GM18502 (cell line): ENCODE measurements around the gene ANGPTL4.
"Not testable (repeated sequence)": the region's sequence is repeated elsewhere in the genome, so short reads cannot be mapped to it uniquely, and the experiment has no call there.

Source experiments
- ATAC-seq: cut with Tn5 transposase; IDR thresholded peaks from one replicate; pipeline ENCODE4 v1.9.1; 2021; ENCODE audit warnings: mild to moderate bottlenecking; ENCODE audit not compliant: unreplicated experiment, poor library complexity

ANGPTL4 gene

GRCh38 chr19:8333767-8334457 is 30.0 kb upstream of the ANGPTL4 start:
- no peak for ATAC-seq

GRCh38 chr19:8334458-8335342 is 29.3 kb upstream of the ANGPTL4 start:
- ATAC-seq = no peak

DNA sequence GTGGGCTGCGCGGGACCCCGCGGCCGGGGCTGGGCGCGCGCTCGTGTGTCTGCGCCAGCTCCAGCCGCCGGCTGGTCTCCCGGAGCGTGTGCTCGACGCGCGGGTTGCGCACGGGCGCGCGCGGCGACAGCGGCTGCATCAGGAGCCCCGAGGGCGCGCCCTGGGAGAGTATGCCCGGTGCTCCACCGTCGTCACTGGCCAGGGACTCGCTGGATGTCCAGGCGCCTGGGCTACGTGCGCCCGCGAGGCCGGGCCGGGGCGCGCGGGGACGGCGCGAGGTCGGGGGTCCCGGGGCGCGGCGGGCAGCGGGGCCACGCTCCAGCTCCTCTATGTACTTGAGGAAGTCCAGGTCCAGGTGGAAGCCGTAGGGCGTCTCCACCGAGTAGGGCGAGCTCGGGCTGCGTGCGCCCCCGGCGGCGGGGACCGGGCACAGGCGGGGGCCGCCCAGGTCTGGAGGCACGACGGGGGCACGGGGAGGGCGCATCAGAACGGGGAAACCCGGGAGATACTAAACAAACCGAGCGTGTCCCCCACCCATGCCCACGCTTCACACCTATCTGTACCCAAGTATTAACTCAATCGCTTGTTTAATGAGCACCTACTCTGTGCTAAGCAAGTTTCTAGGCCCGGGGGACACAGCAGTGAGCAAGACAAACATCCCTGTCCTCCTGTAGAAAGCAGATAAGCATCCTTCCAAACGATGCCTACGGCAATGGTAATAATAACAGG is 28.4 kb upstream of the ANGPTL4 start:
- no peak for ATAC-seq

DNA sequence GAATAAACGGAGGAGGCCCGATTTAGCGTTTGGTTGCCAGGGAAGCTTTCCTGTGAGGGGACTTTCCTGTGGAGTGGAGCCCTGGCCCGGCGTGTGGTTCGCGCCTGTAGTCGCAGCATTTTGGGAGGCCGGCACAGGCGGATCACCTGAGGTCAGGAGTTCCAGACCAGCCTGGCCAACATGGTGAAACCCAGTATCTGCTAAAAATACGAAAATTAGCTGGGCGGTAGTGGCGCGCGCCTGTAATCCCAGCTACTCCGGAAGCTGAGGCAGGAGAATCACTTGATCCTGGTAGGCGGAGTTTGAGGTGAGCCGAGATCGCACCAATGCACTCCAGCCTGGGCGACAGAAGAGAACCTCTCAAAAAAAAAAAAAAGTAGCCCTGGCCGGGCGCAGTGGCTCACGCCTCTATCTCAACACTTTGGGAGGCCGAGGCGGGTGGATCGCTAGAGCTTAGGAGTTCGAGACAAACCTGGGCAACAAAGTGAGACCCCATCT is 27.8 kb upstream of the ANGPTL4 start:
- no peak for ATAC-seq

- ATAC-seq = no peak
These were observed 27.3 kb upstream of the ANGPTL4 start for GRCh38 chr19:8336660-8337059.

DNA sequence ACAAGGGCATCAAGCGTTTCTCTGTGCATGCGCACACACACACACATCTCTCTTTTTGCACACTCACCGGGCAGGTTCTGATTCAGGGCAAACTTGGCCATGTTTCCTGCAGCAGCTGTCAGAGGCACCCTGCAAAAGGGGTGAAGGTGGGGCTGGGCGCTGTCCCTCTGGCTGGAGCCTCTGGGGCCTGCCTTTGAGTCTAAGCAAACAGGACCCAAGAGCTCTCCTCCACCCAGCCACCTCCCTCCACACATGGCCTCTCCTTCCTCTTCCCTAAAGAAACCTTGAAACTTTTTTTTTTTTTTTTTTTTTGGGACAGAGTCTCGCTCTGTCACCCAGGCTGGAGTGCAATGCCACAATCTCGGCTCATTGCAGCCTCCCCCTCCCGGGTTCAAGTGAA is 26.2 kb upstream of the ANGPTL4 start:
- ATAC-seq = no peak

DNA sequence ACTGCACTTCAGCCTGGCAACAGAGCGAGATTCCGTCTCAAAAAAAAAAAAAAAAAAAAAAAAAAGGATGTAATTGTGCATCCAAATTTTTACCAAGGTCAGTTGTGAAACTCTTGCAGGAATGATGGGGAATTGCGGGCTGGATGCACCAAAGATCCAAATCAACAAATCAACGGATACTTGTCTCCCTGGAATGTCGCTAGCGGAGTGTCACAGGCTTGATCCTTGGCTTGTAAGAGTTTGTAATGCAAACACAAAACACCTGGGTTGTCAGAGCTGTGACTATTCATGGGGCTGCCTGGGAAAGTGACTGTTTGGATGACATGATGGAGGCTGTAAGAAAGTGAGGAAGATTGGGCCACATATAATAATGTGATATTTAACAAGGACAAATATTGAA is 25.1 kb upstream of the ANGPTL4 start:
- ATAC-seq = no peak

DNA sequence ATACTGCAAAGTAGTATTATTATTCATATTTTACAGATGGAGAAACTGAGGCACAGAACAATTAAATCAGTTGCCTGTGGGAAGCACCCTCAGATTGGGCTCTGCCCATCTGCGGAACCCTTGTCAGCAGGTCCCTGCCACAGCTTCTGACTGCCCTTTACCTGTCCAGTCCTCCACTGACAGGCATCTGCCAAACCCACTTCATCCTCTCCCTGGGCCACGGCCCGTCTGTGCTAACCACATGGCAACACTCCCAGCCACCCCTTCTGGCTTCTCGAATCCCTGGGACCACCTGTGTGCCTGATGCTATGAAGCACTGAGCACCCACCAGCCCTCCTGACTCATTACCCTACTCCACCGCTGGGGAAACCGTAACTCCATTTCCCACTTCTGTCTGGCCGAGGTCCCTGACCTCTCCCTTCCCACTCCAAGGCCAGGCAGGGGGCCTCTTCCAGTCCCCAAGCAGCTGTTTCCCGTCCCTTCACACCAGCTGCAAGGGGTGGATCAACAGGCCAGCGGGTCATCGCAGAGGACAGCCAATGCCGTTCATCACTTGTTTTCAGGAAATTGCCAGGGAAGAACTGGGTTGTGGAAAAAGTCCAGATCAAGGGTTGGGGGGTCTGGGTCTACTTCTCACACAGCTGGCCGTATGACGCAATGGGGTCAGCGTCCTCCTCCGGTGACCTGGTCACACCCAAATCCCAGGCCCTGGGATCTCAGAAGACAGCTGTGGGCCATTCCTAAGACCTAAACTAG is 23.4 kb upstream of the ANGPTL4 start:
- no peak for ATAC-seq

DNA sequence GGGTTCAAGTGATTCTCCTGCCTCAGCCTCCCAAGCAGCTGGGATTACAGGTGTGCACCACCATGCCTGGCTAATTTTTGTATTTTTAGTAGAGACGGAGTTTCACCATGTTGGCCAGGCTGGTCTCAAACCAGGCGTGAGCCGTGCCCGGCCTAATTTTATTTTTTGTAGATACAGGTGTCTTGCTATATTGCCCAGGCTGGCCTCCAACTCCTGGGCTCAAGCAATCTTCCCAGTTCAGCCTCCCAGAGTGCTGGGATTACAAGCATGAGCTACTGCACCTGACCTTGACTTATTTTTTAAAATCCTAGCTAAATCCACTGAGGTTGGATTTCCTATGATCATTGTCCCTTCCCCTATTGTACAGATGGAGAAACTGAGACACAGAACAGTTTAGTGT is 22.5 kb upstream of the ANGPTL4 start:
- not testable (repeated sequence) for ATAC-seq

DNA sequence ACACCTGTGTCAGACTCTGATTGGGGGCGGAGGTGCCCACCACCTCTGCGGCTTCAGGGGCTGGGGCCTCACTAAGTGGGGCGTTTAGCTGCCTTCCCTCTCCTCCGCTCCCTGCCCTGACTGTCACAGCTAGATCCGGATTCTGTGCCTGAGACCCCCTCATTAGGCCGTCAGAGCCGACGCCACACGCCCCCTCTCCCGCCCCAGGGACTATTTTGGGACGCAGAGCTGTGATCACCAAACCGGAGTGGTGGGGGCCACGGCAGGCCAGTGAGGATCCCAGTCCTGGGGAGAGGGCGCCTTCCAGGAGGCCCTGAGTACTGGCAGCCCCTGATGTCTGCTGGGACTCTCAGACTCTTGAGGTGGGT is 21.7 kb upstream of the ANGPTL4 start:
- no peak for ATAC-seq

- ATAC-seq = peak; percentile 88
These were observed 21.1 kb upstream of the ANGPTL4 start, which contains the start of gene KANK3 for GRCh38 chr19:8342684-8343482. Gene KANK3 (minus strand): TSS chr19:8343262. CDS start chr19:8337828, 5,434 bp downstream.

DNA sequence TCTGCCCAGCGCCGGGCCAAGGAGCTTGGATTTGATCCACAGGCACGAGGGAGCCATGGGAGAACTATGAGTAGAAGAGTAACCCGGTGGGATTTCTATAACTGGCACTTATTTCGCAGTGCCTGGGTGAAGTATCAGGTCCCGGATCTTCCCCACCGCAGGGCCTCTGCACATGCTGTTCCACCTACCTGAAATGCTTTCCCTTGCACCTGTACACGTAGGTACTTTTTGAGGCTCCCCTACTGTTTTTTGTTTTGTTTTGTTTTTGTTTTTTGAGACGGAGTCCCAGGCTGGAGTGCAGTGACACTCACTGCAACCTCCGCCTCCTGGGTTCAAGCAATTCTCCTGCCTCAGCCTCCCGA is 20.5 kb upstream of the ANGPTL4 start:
- no peak for ATAC-seq

DNA sequence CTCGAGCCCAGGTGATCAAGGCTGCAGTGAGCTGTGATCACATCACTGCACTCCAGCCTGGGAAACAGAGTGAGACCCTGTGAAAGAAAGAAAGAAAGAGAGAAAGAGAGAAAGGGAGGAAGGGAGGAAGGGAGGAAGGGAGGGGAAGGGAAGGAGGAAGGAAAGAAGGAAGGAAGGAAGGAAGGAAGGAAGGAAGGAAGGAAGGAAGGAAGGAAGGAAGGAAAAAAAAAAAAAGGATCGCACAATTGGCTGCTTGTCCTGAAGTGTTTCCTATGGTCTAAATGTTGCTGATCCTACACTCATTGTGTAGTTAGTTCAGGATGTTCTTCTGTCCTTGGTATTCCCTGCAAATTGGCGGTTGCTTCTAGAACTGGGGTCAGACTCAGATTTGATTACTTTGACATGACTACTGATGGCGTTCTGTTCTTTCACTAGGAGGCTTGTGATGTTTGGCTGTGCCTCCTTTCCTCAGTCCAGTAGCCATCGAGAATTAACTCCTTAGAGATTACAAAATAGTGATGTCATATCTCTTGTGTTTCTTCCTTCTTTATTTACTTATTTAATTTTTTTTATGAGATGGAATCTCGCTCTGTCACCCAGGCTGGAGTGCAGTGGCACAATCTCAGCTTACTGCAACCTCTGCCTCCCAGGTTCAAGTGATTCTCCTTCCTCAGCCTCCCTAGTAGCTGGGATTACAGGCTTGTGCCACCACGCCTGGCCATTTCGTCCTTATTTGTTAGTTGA is 14.2 kb upstream of the ANGPTL4 start:
- not testable (repeated sequence) for ATAC-seq

DNA sequence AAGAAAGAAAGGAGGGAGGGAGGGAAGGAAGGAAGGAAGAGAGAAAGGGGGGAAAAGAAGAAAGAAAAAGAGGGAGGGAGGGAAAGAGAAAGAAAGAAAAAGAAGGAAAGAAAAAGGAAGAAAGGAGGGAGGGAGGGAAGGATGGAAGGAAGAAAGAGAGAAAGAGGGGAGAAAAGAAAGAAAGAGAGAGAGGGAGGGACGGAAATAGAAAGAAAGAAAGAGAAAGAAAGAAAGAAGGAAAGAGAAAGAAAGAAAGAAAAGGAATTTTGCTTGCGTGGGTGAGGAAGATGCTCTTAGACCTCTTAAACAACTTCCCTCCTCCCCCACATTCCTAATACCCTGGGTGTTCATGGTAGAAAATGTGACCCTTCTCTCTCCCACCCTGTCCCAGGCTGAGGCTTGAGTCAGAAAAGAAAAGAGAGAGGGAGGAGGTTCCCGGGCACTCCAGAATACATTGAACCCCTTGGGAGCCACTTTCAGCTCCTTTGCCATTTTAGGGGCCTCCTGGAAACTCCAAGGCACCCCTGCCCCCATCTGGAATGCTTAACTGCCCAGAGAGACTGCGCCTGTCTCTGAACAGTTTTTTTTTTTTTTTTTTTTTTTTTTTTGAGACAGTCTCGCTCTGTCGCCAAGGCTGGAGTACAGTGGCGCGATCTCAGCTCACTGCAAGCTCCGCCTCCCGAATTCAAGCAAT is 11.7 kb upstream of the ANGPTL4 start:
- ATAC-seq = no peak

- ATAC-seq = not testable (repeated sequence)
These were observed 11.1 kb upstream of the ANGPTL4 start for GRCh38 chr19:8352845-8353244.

GRCh38 chr19:8355631-8356402 is 8.1 kb upstream of the ANGPTL4 start:
- ATAC-seq = no peak

- no peak for ATAC-seq
These were observed 6.9 kb upstream of the ANGPTL4 start for GRCh38 chr19:8357007-8357521.
